IMR-90 (cell line): ENCODE measurements around the gene RPS6KB1. TPM values are rescaled to one million over a fixed set of nuclear protein-coding genes. Genes with fewer than 3 reads are reported as not detected.

Source experiments
- ATAC-seq: fragments of 200-7000 bp; cut with Tn5 transposase; 2 replicates; pipeline ENCODE4 v1.9.1; 2020; ENCODE audit warnings: low read depth, mild to moderate bottlenecking, moderate library complexity
- BruUV-seq: library from RNA; stranded (reverse); fragments of 400-500 nt; replicated peaks from 2 replicates; lab custom pipeline; 2021; lab: Mats Ljungman, UMichigan
- CTCF ChIA-PET: fragments of 300-600 bp; formaldehyde crosslinking; extraction: SDS; loops from one replicate; lab custom pipeline; 2021; ENCODE audit warnings: antibody characterized with exemption; lab: Yijun Ruan, JAX
- POLR2A ChIA-PET: fragments of 300-600 bp; sonication (Branson Sonifier 250); formaldehyde crosslinking; loops from one replicate; lab custom pipeline; 2022; ENCODE audit warnings: antibody characterized with exemption; ENCODE audit not compliant: unreplicated experiment; lab: Charles Lee
- DNase-seq: peaks from one replicate; pipeline ENCODE4 v3.0.0; 2013
- H2AFZ ChIP-seq: replicated peaks from 2 replicates; pipeline ENCODE3; 2013; ENCODE audit warnings: low read length, mild to moderate bottlenecking; ENCODE audit not compliant: poor library complexity
- H2AK5ac ChIP-seq: 2 replicates; pipeline ENCODE4 v1.6.1; 2013; ENCODE audit warnings: low read depth, low read length, inconsistent platforms
- H2AK9ac ChIP-seq: replicated peaks from 2 replicates; pipeline ENCODE3; 2013; ENCODE audit warnings: mild to moderate bottlenecking, low read depth, low read length, moderate library complexity; ENCODE audit not compliant: poor library complexity
- H2BK120ac ChIP-seq: 2 replicates; pipeline ENCODE4 v1.6.1; 2013; ENCODE audit warnings: low read depth, low read length, inconsistent platforms
- H2BK15ac ChIP-seq: 3 replicates; pipeline ENCODE4 v1.6.1; 2013; ENCODE audit warnings: low read depth, low read length, inconsistent platforms
- H2BK20ac ChIP-seq: 2 replicates; pipeline ENCODE4 v1.6.1; 2013; ENCODE audit warnings: low read depth, mild to moderate bottlenecking, inconsistent platforms, low read length, moderate library complexity
- H2BK5ac ChIP-seq: 2 replicates; pipeline ENCODE4 v1.6.1; 2013; ENCODE audit warnings: mild to moderate bottlenecking, low read depth, low read length, inconsistent platforms; ENCODE audit not compliant: poor library complexity, severe bottlenecking
- H3K14ac ChIP-seq: replicated peaks from 2 replicates; pipeline ENCODE4 v1.6.1; 2013; ENCODE audit warnings: low read depth, low read length, inconsistent platforms
- H3K18ac ChIP-seq: 2 replicates; pipeline ENCODE4 v1.6.1; 2013; ENCODE audit warnings: low read depth, low read length, control low read depth
- H3K23ac ChIP-seq: 2 replicates; pipeline ENCODE4 v1.6.1; 2013; ENCODE audit warnings: low read depth, low read length, inconsistent platforms
- H3K27ac ChIP-seq: 2 replicates; pipeline ENCODE4 v1.5.1; 2013; ENCODE audit warnings: mild to moderate bottlenecking, control low read depth, low read length; ENCODE audit not compliant: insufficient read depth
- H3K27me3 ChIP-seq: 2 replicates; pipeline ENCODE4 v1.6.1; 2013; ENCODE audit warnings: low read length; ENCODE audit not compliant: control insufficient read depth, insufficient read depth
- H3K36me3 ChIP-seq: 2 replicates; pipeline ENCODE4 v1.6.1; 2013; ENCODE audit warnings: low read length, mixed read lengths; ENCODE audit not compliant: control insufficient read depth, insufficient read depth
- H3K4ac ChIP-seq: 2 replicates; pipeline ENCODE4 v1.6.1; 2013; ENCODE audit warnings: low read depth, low read length, inconsistent platforms
- H3K4me1 ChIP-seq: 2 replicates; pipeline ENCODE4 v1.6.1; 2013; ENCODE audit warnings: low read length, mixed read lengths; ENCODE audit not compliant: control insufficient read depth, insufficient read depth
- H3K4me2 ChIP-seq: 2 replicates; pipeline ENCODE4 v1.6.1; 2013; ENCODE audit warnings: low read depth, mild to moderate bottlenecking, control low read depth, low read length, moderate library complexity
- H3K4me3 ChIP-seq: 2 replicates; pipeline ENCODE4 v1.5.1; 2013; ENCODE audit warnings: low read depth, mild to moderate bottlenecking, control low read depth, low read length, moderate library complexity; ENCODE audit not compliant: insufficient read depth
- H3K56ac ChIP-seq: 2 replicates; pipeline ENCODE4 v1.6.1; 2013; ENCODE audit warnings: low read length, inconsistent platforms; ENCODE audit not compliant: insufficient read depth; ENCODE audit errors: extremely low read depth
- H3K79me1 ChIP-seq, 2 experiments: 2 replicates each; pipeline ENCODE4 v1.6.1; 2013; ENCODE audit warnings: low read length in 2 of 2, inconsistent platforms in 1 of 2, low read depth in 1 of 2
- H3K9ac ChIP-seq: 2 replicates; pipeline ENCODE4 v1.6.1; 2013; ENCODE audit warnings: low read depth, low read length, control low read depth
- H3K9me1 ChIP-seq: 2 replicates; pipeline ENCODE4 v1.6.1; 2013; ENCODE audit warnings: low read length, inconsistent platforms; ENCODE audit not compliant: insufficient read depth
- H3K9me3 ChIP-seq: 2 replicates; pipeline ENCODE4 v1.6.1; 2013; ENCODE audit warnings: low read length; ENCODE audit not compliant: control insufficient read depth, insufficient read depth
- H4K20me1 ChIP-seq: 2 replicates; pipeline ENCODE4 v1.6.1; 2013; ENCODE audit warnings: low read length, inconsistent platforms; ENCODE audit not compliant: insufficient read depth
- H4K5ac ChIP-seq: 2 replicates; pipeline ENCODE4 v1.6.1; 2013; ENCODE audit warnings: mild to moderate bottlenecking, low read depth, low read length, control low read depth
- H4K8ac ChIP-seq, 2 experiments: 2 replicates each; pipeline ENCODE4 v1.6.1; 2013; ENCODE audit warnings: low read depth in 2 of 2, low read length in 2 of 2, control low read depth in 1 of 2, inconsistent platforms in 1 of 2
- H4K91ac ChIP-seq: 2 replicates; pipeline ENCODE4 v1.6.1; 2013; ENCODE audit warnings: low read depth, low read length, inconsistent platforms; ENCODE audit not compliant: insufficient read depth
- BHLHE40 ChIP-seq: fragments of 150-350 bp; IDR thresholded peaks from 2 replicates; pipeline ENCODE4 v1.6.1; 2016; ENCODE audit warnings: mild to moderate bottlenecking, low read depth, low read length
- CEBPB ChIP-seq: IDR thresholded peaks from 2 replicates; pipeline ENCODE4 v1.6.1; 2012; ENCODE audit warnings: low read depth, low read length, improper control_type of control experiment
- CHD1 ChIP-seq: IDR thresholded peaks from 2 replicates; pipeline ENCODE4 v1.6.1; 2012; ENCODE audit warnings: low read depth, low read length, improper control_type of control experiment
- FOS ChIP-seq: fragments of 150-350 bp; IDR thresholded peaks from 2 replicates; pipeline ENCODE4 v1.6.1; 2016; ENCODE audit warnings: low read depth, low read length
- MAFK ChIP-seq: IDR thresholded peaks from 2 replicates; pipeline ENCODE4 v1.6.1; 2012; ENCODE audit warnings: low read depth, low read length, improper control_type of control experiment
- POLR2A ChIP-seq: IDR thresholded peaks from 2 replicates; pipeline ENCODE4 v1.6.1; 2012; ENCODE audit warnings: mild to moderate bottlenecking, low read depth, low read length
- RAD21 ChIP-seq: IDR thresholded peaks from 2 replicates; pipeline ENCODE4 v1.6.1; 2012; ENCODE audit warnings: low read length, improper control_type of control experiment
- RCOR1 ChIP-seq: IDR thresholded peaks from 2 replicates; pipeline ENCODE4 v1.6.1; 2012; ENCODE audit warnings: mild to moderate bottlenecking, low read length, improper control_type of control experiment; ENCODE audit not compliant: insufficient replicate concordance
- RFX5 ChIP-seq: IDR thresholded peaks from 2 replicates; pipeline ENCODE4 v1.8.0; 2012; ENCODE audit warnings: low read depth, mild to moderate bottlenecking, low read length, moderate library complexity
- SMC3 ChIP-seq: fragments of 150-350 bp; IDR thresholded peaks from 2 replicates; pipeline ENCODE4 v1.6.1; 2016; ENCODE audit warnings: low read depth, mild to moderate bottlenecking, antibody characterized with exemption, low read length, moderate library complexity
- WGBS, 2 experiments: methylation state at CpG; one replicate each; pipeline versions ENCODE4 v1.1.5 to v1.1.7; 2013; ENCODE audit warnings: missing lambda C conversion rate in 2 of 2; ENCODE audit not compliant: insufficient read length in 1 of 2; ENCODE audit errors: extremely low coverage in 2 of 2; 5-methylcytosine and 5-hydroxymethylcytosine counted together
- dilution Hi-C: fragments of 300-500 bp; cut with HindIII; formaldehyde crosslinking; loops from one replicate; pipeline ENCODE4 v1.14.3; 2018; ENCODE audit warnings: low sequenced_read_pairs; ENCODE audit not compliant: unreplicated experiment
- in situ Hi-C: fragments of 300-500 bp; cut with MboI; formaldehyde crosslinking; loops from 3 replicates; pipeline ENCODE4 v1.14.3; 2019; ENCODE audit warnings: low sequenced_read_pairs, inconsistent platforms, mixed read lengths
- intact Hi-C: fragments of 100-400 bp; cut with micrococcal nuclease; formaldehyde crosslinking; loops from 2 replicates; pipeline ENCODE4 v1.10.0; 2022
- polyA plus RNA-seq, 3 experiments: library from polyadenylated mRNA; depleted of rRNA; stranded (reverse); fragments of >200 nt; gene quantifications; 2 replicates each; pipeline ENCODE4 v1.2.3, GENCODE V29; 2012; ENCODE audit warnings: low replicate concordance in 1 of 3
- total RNA-seq: library from RNA; depleted of rRNA; stranded (reverse); fragments of >200 nt; gene quantifications from 2 replicates; pipeline ENCODE4 v1.2.3, GENCODE V29; 2012
- TF ChIP-seq, protein P1 (sequence below): fragments of 150-350 bp; IDR thresholded peaks from 2 replicates; pipeline ENCODE4 v1.6.1; 2017; ENCODE audit warnings: mild to moderate bottlenecking, antibody characterized with exemption, low read length, low read depth
- TF ChIP-seq, protein P2 (sequence below): conservative IDR thresholded peaks from 2 replicates; pipeline ENCODE4 v1.5.1; 2012; ENCODE audit warnings: mild to moderate bottlenecking, low read depth, low read length, improper control_type of control experiment
- TF ChIP-seq, protein P3 (sequence below): fragments of 150-350 bp; IDR thresholded peaks from 2 replicates; pipeline ENCODE4 v1.6.1; 2016; ENCODE audit warnings: low read depth, mild to moderate bottlenecking, low read length, moderate library complexity, borderline replicate concordance

RPS6KB1 gene
- total and polyA plus RNA-seq, 2 of the 4 experiments (the other 2 are of a cell fraction): 11.7 to 20.3 TPM

DNA sequence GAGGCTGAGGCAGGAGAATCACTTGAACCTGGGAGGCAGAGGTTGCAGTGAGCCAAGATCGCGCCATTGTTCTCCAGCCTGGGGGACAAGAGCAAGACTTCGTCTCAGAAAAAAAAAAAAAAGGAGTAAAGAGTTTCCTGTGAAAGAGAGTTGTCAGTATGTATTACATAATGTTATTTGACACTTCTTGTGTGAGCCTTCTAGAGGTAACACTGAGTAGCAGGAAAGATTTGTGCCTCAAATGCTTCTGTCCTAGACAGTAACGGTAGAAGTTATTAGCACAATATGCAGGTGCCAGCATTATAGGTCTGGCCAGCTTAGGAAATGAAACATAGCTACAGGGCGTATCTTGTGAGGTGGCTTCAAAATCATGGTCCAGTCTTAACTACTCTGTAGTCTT is 6.2 kb downstream of the RPS6KB1 start:
- no peak overlapping the region for H2BK5ac ChIP-seq
- no peak overlapping the region for H3K4me2 ChIP-seq
- H3K23ac ChIP-seq: no peak overlapping the region
- 0 out of 2 replicates have a peak, but pooled peaks cover 6% of the 10 kb centered on the region for H3K9me1 ChIP-seq
- H4K20me1 ChIP-seq: peaks cover 34% of the 10 kb centered on the region
- WGBS, 2 experiments: 80% methylated on average over 1 of the region's 5 CpGs; no CpG with 5 or more reads in 1 of the 2 experiments
- no peaks in the 10 kb centered on the region for H3K9me3 ChIP-seq
- no peak overlapping the region for H2BK120ac ChIP-seq
- no peak overlapping the region for H3K14ac ChIP-seq
- intact Hi-C loops (no loop called here), dilution Hi-C loops (no loop called here), in situ Hi-C loops (no loop called here)
- DNase-seq: no peak
- ChIA-PET CTCF (interaction anchor here (0.6 to 0.7 kb wide), 2 partner anchors 39 to 152 kb away, joined by 3 to 4 read pairs; no protein-coding TSS in a partner anchor), POLR2A (no interaction called here)
- no peak overlapping the region for H4K8ac ChIP-seq
- H4K5ac ChIP-seq: no peak overlapping the region
- TF ChIP-seq, protein P1, sequence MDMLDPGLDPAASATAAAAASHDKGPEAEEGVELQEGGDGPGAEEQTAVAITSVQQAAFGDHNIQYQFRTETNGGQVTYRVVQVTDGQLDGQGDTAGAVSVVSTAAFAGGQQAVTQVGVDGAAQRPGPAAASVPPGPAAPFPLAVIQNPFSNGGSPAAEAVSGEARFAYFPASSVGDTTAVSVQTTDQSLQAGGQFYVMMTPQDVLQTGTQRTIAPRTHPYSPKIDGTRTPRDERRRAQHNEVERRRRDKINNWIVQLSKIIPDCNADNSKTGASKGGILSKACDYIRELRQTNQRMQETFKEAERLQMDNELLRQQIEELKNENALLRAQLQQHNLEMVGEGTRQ: no peak
- no peak for TF ChIP-seq CEBPB
- no peak for TF ChIP-seq BHLHE40
- TF ChIP-seq, protein P2, sequence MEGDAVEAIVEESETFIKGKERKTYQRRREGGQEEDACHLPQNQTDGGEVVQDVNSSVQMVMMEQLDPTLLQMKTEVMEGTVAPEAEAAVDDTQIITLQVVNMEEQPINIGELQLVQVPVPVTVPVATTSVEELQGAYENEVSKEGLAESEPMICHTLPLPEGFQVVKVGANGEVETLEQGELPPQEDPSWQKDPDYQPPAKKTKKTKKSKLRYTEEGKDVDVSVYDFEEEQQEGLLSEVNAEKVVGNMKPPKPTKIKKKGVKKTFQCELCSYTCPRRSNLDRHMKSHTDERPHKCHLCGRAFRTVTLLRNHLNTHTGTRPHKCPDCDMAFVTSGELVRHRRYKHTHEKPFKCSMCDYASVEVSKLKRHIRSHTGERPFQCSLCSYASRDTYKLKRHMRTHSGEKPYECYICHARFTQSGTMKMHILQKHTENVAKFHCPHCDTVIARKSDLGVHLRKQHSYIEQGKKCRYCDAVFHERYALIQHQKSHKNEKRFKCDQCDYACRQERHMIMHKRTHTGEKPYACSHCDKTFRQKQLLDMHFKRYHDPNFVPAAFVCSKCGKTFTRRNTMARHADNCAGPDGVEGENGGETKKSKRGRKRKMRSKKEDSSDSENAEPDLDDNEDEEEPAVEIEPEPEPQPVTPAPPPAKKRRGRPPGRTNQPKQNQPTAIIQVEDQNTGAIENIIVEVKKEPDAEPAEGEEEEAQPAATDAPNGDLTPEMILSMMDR: no peak
- TF ChIP-seq MAFK: no peak
- no peak for TF ChIP-seq POLR2A
- TF ChIP-seq SMC3: no peak
- no peak for TF ChIP-seq CHD1
- TF ChIP-seq FOS: no peak
- TF ChIP-seq RCOR1: no peak
- no peak for TF ChIP-seq RAD21
- TF ChIP-seq RFX5: no peak
- TF ChIP-seq, protein P3, sequence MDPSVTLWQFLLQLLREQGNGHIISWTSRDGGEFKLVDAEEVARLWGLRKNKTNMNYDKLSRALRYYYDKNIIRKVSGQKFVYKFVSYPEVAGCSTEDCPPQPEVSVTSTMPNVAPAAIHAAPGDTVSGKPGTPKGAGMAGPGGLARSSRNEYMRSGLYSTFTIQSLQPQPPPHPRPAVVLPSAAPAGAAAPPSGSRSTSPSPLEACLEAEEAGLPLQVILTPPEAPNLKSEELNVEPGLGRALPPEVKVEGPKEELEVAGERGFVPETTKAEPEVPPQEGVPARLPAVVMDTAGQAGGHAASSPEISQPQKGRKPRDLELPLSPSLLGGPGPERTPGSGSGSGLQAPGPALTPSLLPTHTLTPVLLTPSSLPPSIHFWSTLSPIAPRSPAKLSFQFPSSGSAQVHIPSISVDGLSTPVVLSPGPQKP: no peak
- no peak overlapping the region for H2AK5ac ChIP-seq
- H4K91ac ChIP-seq: no peak overlapping the region
- no peak overlapping the region for H2BK15ac ChIP-seq
- peaks cover 2% of the 10 kb centered on the region; the same call in 1 of the 2 replicates for H3K4me1 ChIP-seq
- no peak overlapping the region for H3K4me3 ChIP-seq
- H3K56ac ChIP-seq: no peak overlapping the region
- H2AFZ ChIP-seq: no peak overlapping the region
- ATAC-seq: no peak
- no peak overlapping the region for H3K9ac ChIP-seq
- peaks cover 5% of the 10 kb centered on the region; the same call in 1 of the 2 replicates for H3K36me3 ChIP-seq
- no peak overlapping the region for H2AK9ac ChIP-seq
- H2BK20ac ChIP-seq: no peak overlapping the region
- BruUV-seq: no TSS peak
- H3K27me3 ChIP-seq: no peaks in the 10 kb centered on the region
- H3K79me1 ChIP-seq: peaks cover 14 to 50% of the 10 kb centered on the region in 2 experiments; a peak in 3 of 4 replicates
- no peak overlapping the region for H3K18ac ChIP-seq
- H3K4ac ChIP-seq: no peak overlapping the region
- no peak overlapping the region for H3K27ac ChIP-seq
